Esophagus squamous epithelium (tissue), 5 donors: ENCODE data around the gene BBS9. TPM values are rescaled to one million over a fixed set of nuclear protein-coding genes. Genes with fewer than 3 reads are reported as not detected.

Experiments
- DNase-seq: peaks from one replicate; lab custom pipeline; 2025; lab: John Stamatoyannopoulos, UW
- H3K27ac ChIP-seq, 4 donors: fragments of 200-600 bp; sonication (generic); one replicate each; pipeline ENCODE4 v1.5.1; 2016 to 2019; ENCODE audit warnings: mild to moderate bottlenecking in 1 of 4
- H3K27me3 ChIP-seq, 4 donors: fragments of 200-600 bp; sonication (generic); 1 replicate in 3 of 4; 2 replicates in 1 of 4; pipeline versions ENCODE4 v1.5.1 to v1.6.0; 2017 to 2021; ENCODE audit warnings: antibody characterized with exemption in 1 of 4
- H3K36me3 ChIP-seq, 3 donors: fragments of 200-600 bp; sonication (generic); one replicate each; pipeline ENCODE4 v1.5.1; 2016 to 2019
- H3K4me1 ChIP-seq, 3 donors: fragments of 200-600 bp; sonication (generic); one replicate each; pipeline ENCODE4 v1.5.1; 2017 to 2019
- H3K4me3 ChIP-seq, 4 donors: fragments of 200-600 bp; sonication (generic); 1 replicate in 3 of 4; 2 replicates in 1 of 4; pipeline ENCODE4 v1.5.1; 2016 to 2019; ENCODE audit warnings: mild to moderate bottlenecking in 2 of 4, moderate library complexity in 1 of 4
- H3K9me3 ChIP-seq, 3 donors: fragments of 200-600 bp; sonication (generic); one replicate each; pipeline ENCODE4 v1.5.1; 2016 to 2019
- CTCF ChIP-seq, 6 experiments: fragments of 450-650 bp in 4 of 6; fragments of 200-600 bp in 2 of 6; sonication (generic) in 2 of 6; IDR thresholded peaks; one replicate each; pipeline ENCODE4 v1.5.1; 2016 to 2019; ENCODE audit warnings: antibody characterized with exemption in 6 of 6, mild to moderate bottlenecking in 4 of 6, moderate library complexity in 4 of 6
- POLR2A ChIP-seq, 4 donors: fragments of 450-650 bp; IDR thresholded peaks; one replicate each; pipeline ENCODE4 v1.6.1; 2017; ENCODE audit warnings: antibody characterized with exemption in 4 of 4, mild to moderate bottlenecking in 4 of 4, moderate library complexity in 3 of 4
- WGBS, 2 donors: methylation state at CpG; one replicate each; pipeline ENCODE4 v1.1.5; 2018; 5-methylcytosine and 5-hydroxymethylcytosine counted together
- intact Hi-C: fragments of 100-400 bp; cut with DNase I; formaldehyde crosslinking; loops from one replicate; pipeline ENCODE4 v1.15.0; 2022
- total RNA-seq, 4 donors: library from RNA; depleted of rRNA; stranded (reverse); fragments of >200 nt; gene quantifications; one replicate each; pipeline ENCODE4 v1.1.0, GENCODE V29; 2016
- donor health status: DM: yes; HTN: yes; CAD: no.

BBS9 gene
- total RNA-seq, 4 donors from 2014 or later, result 4.8 to 16.8 (median 7.6) TPM

GRCh38 chr7:33536398-33537103 lies 407.2 kb downstream of the BBS9 start:
- Histone ChIP-seq H3K27me3 (no peaks in the 10 kb centered on the region), H3K4me1 (no peaks in the 10 kb centered on the region), H3K9me3 (no peaks in the 10 kb centered on the region), H3K27ac (no peak overlapping the region), H3K36me3 (peaks cover 0 to 13% (median 0%) of the 10 kb centered on the region in 3 donors), H3K4me3 (no peak overlapping the region)
- TF ChIP-seq POLR2A (IDR thresholded peaks at IDR 0.05) (no peak), CTCF (IDR thresholded peaks at IDR 0.05) (no peak)
- WGBS, 2 donors, result 56 to 72% methylated on average over 1 to 2 of the region's 4 CpGs
- intact Hi-C loops, result no loop called here
- DNase-seq, result no peak

GRCh38 chr7:33537104-33537477 lies 407.7 kb downstream of the BBS9 start:
- no peaks in the 10 kb centered on the region for H3K27me3 ChIP-seq
- no peaks in the 10 kb centered on the region for H3K4me1 ChIP-seq
- H3K9me3 ChIP-seq, result no peaks in the 10 kb centered on the region
- peaks cover 0 to 13% (median 0%) of the 10 kb centered on the region in 3 donors for H3K36me3 ChIP-seq
- intact Hi-C loops, result no loop called here
- WGBS, 2 donors, result 91 to 94% methylated on average over 3 of the region's 3 CpGs
- H3K27ac ChIP-seq, result no peak overlapping the region
- DNase-seq, result no peak
- no peak overlapping the region for H3K4me3 ChIP-seq
- TF ChIP-seq CTCF (IDR thresholded peaks at IDR 0.05) (no peak), POLR2A (IDR thresholded peaks at IDR 0.05) (no peak)

- Histone ChIP-seq H3K27ac (no peak overlapping the region), H3K4me3 (no peak overlapping the region), H3K4me1 (no peaks in the 10 kb centered on the region), H3K27me3 (no peaks in the 10 kb centered on the region), H3K9me3 (no peaks in the 10 kb centered on the region), H3K36me3 (peaks cover 0 to 8% (median 0%) of the 10 kb centered on the region in 3 donors)
- intact Hi-C loops, result no loop called here
- TF ChIP-seq CTCF (IDR thresholded peaks at IDR 0.05) (no peak), POLR2A (IDR thresholded peaks at IDR 0.05) (no peak)
- no peak for DNase-seq
- WGBS, 2 donors, result 73% methylated on average over 2 of the region's 2 CpGs; no CpG with 5 or more reads in 1 of the 2 donors
Measured at GRCh38 chr7:33539198-33539597, 409.8 kb downstream of the BBS9 start.

GRCh38 chr7:33539659-33540400 lies 410.5 kb downstream of the BBS9 start:
- intact Hi-C loops, result no loop called here
- H3K4me3 ChIP-seq, result no peak overlapping the region
- no peak for DNase-seq
- no peak overlapping the region for H3K27ac ChIP-seq
- TF ChIP-seq POLR2A (IDR thresholded peaks at IDR 0.05) (no peak), CTCF (IDR thresholded peaks at IDR 0.05) (no peak)
- no peaks in the 10 kb centered on the region for H3K9me3 ChIP-seq
- no peaks in the 10 kb centered on the region for H3K27me3 ChIP-seq
- peaks cover 0 to 2% (median 0%) of the 10 kb centered on the region in 3 donors for H3K36me3 ChIP-seq
- no peaks in the 10 kb centered on the region for H3K4me1 ChIP-seq
- 59 to 63% methylated on average over 3 of the region's 3 CpGs for WGBS, 2 donors

GRCh38 chr7:33547880-33548279 lies 418.5 kb downstream of the BBS9 start:
- TF ChIP-seq POLR2A (IDR thresholded peaks at IDR 0.05) (no peak), CTCF (IDR thresholded peaks at IDR 0.05) (no peak)
- no peak overlapping the region for H3K4me3 ChIP-seq
- no peaks in the 10 kb centered on the region for H3K36me3 ChIP-seq
- DNase-seq, result no peak
- no peak overlapping the region for H3K27ac ChIP-seq
- no peaks in the 10 kb centered on the region for H3K27me3 ChIP-seq
- intact Hi-C loops, result no loop called here
- H3K9me3 ChIP-seq, result no peaks in the 10 kb centered on the region
- H3K4me1 ChIP-seq, result no peaks in the 10 kb centered on the region
